ENCODE results near the gene MAGEF1.

The MAGEF1 gene

DNA sequence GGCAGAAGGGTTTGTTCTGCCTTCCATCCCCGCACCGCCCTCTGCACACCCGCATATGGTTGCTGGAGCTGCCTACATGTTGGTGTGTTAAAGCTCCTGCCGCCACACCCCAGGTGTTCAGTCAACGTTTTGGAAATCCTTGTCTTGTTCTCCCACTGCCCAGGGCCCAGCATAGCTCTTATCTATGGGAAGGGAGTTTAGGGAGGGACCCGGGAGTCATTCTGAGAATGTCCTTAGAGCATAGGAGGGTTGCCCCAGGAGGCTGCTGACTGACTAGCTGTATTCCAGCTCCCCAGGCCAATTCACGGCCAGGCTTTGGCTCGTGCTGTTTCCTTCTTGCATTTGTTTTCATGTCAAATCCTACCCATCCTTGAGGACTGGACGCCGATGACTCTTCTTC lies 46.8 kb downstream of the MAGEF1 start:
- H3K4me3 Mint-ChIP-seq: no peak overlapping the region
- H3K4me1 Mint-ChIP-seq: no peaks in the 10 kb centered on the region
- no peak overlapping the region for H3K27ac Mint-ChIP-seq
- H3K27me3 Mint-ChIP-seq: peaks cover 29% of the 10 kb centered on the region
- H3K36me3 Mint-ChIP-seq: no peaks in the 10 kb centered on the region
- no peaks in the 10 kb centered on the region for H3K9me3 Mint-ChIP-seq
- DNase-seq: no peak
- CTCF ChIA-PET: no interaction called here

DNA sequence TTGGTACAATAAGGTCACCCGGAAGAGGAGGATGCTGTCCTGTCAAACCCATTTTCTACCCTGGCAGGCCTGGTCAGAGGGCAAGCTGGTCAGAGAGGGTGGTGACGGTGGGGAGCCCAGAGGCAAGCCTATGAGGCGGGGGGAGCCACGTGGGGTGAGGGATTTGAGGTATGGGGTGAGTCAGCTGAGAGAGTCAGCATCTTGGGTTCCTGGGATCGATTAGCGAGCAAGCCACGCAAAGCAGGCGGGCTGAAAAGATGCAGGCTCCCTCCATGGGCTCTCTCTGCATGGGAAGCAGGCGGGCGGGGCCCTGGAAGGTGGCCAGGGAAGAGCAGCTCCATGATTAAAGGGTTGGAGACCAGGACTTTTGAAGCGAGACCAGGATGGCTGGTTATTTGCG lies 48.1 kb downstream of the MAGEF1 start:
- Mint-ChIP-seq H3K4me1 (no peaks in the 10 kb centered on the region), H3K9me3 (no peaks in the 10 kb centered on the region), H3K4me3 (no peak overlapping the region), H3K27ac (no peak overlapping the region), H3K27me3 (peaks cover 29% of the 10 kb centered on the region), H3K36me3 (no peaks in the 10 kb centered on the region)
- CTCF ChIA-PET: interaction anchor here (0.7 kb wide), 1 partner anchor 1688 kb away, joined by 3 read pairs; no protein-coding TSS in a partner anchor
- no peak for DNase-seq

DNA sequence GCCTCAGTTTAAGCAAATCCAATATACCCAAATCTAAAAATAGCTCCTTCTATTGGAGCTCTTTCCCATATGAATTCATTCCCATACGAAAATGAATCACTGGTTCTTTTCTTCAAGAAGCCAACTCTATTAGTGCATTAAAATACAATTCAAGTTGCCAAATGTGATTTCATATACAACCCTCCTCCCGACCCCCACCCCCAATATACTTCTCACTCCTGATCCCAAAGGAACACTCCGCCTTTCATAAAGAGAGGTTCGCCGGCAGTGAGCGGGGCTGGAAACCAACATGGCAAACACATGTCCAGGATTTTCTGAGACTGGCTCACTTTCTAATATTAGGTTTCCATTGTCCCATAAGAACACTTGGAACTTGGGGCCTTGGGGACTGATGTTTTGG lies 48.5 kb downstream of the MAGEF1 start:
- H3K27ac Mint-ChIP-seq: no peak overlapping the region
- peaks cover 25% of the 10 kb centered on the region for H3K27me3 Mint-ChIP-seq
- no peaks in the 10 kb centered on the region for H3K4me1 Mint-ChIP-seq
- CTCF ChIA-PET: interaction anchor here (0.7 kb wide), 1 partner anchor 1689 kb away, joined by 3 read pairs; no protein-coding TSS in a partner anchor
- DNase-seq: no peak
- H3K36me3 Mint-ChIP-seq: no peaks in the 10 kb centered on the region
- no peaks in the 10 kb centered on the region for H3K9me3 Mint-ChIP-seq
- no peak overlapping the region for H3K4me3 Mint-ChIP-seq

- no peak overlapping the region for H3K27ac Mint-ChIP-seq
- no peak for DNase-seq
- no peaks in the 10 kb centered on the region for H3K4me1 Mint-ChIP-seq
- H3K4me3 Mint-ChIP-seq: no peak overlapping the region
- no peaks in the 10 kb centered on the region for H3K9me3 Mint-ChIP-seq
- H3K36me3 Mint-ChIP-seq: no peaks in the 10 kb centered on the region
- CTCF ChIA-PET: no interaction called here
- peaks cover 24% of the 10 kb centered on the region for H3K27me3 Mint-ChIP-seq
Measured at GRCh38 chr3:184662187-184662586, 49.7 kb downstream of the MAGEF1 start.

- H3K4me1 Mint-ChIP-seq: no peaks in the 10 kb centered on the region
- peaks cover 19% of the 10 kb centered on the region for H3K27me3 Mint-ChIP-seq
- H3K36me3 Mint-ChIP-seq: no peaks in the 10 kb centered on the region
- CTCF ChIA-PET: no interaction called here
- DNase-seq: no peak
- no peaks in the 10 kb centered on the region for H3K9me3 Mint-ChIP-seq
- no peak overlapping the region for H3K4me3 Mint-ChIP-seq
- no peak overlapping the region for H3K27ac Mint-ChIP-seq
Measured at GRCh38 chr3:184660931-184661330, 50.9 kb downstream of the MAGEF1 start.

Measured in activated naive CD4-positive, alpha-beta T cell treated with anti-CD3 and anti-CD28 coated beads, Interleukin-2, amount 10 ng/mL, durations not matched to agents 7 days and 5 days (primary cell).